Caco-2 (cell line): ENCODE data around the gene ISM1. TPM values are rescaled to one million over a fixed set of nuclear protein-coding genes. Genes with fewer than 3 reads are reported as not detected.
A peak's percentile ranks its signal among the peaks of the same experiment; 100 is the strongest.

Experiments
- BruUV-seq: library from RNA; stranded (reverse); fragments of 400-500 nt; replicated peaks from 2 replicates; lab custom pipeline; 2021; lab: Mats Ljungman, UMichigan
- CTCF ChIA-PET: fragments of 300-600 bp; sonication (Branson Sonifier 250); formaldehyde crosslinking; loops from one replicate; lab custom pipeline; 2022; ENCODE audit warnings: antibody characterized with exemption; lab: Charles Lee
- POLR2A ChIA-PET: fragments of 300-600 bp; sonication (Branson Sonifier 250); formaldehyde crosslinking; loops from one replicate; lab custom pipeline; 2022; ENCODE audit warnings: antibody characterized with exemption; lab: Charles Lee
- DNase-seq, 2 experiments: peaks; one replicate each; pipeline versions ENCODE4 v3.0.0 to v3.0.0-alpha.2; 2020 to 2022
- H3K27me3 ChIP-seq: replicated peaks from 2 replicates; pipeline ENCODE4 v1.6.0; 2011; ENCODE audit warnings: low read length; ENCODE audit not compliant: control insufficient read depth, insufficient read depth
- H3K36me3 ChIP-seq: 2 replicates; pipeline ENCODE4 v1.5.1; 2011; ENCODE audit warnings: low read length; ENCODE audit not compliant: control insufficient read depth, insufficient read depth
- H3K4me1 ChIP-seq: fragments of 250-450 bp; sonication (Bioruptor Pico); 2 replicates; pipeline ENCODE4 v1.5.1; 2020; ENCODE audit warnings: mild to moderate bottlenecking
- H3K4me3 ChIP-seq: 2 replicates; pipeline ENCODE4 v1.5.1; 2011; ENCODE audit warnings: low read depth, mild to moderate bottlenecking, control low read depth, low read length
- H3K9me3 ChIP-seq: fragments of 250-450 bp; sonication (Bioruptor Pico); 2 replicates; pipeline ENCODE4 v1.5.1; 2020; ENCODE audit warnings: mild to moderate bottlenecking, moderate library complexity
- H3K27ac Mint-ChIP-seq: one replicate; pipeline ENCODE4 v1.8.0; 2022; ENCODE audit warnings: mixed read lengths; ENCODE audit not compliant: unreplicated experiment
- H3K27me3 Mint-ChIP-seq: one replicate; pipeline ENCODE4 v1.8.0; 2022; ENCODE audit warnings: mixed read lengths; ENCODE audit not compliant: insufficient read depth, unreplicated experiment
- H3K36me3 Mint-ChIP-seq: one replicate; pipeline ENCODE4 v1.8.0; 2022; ENCODE audit warnings: mild to moderate bottlenecking, mixed read lengths; ENCODE audit not compliant: insufficient read depth, unreplicated experiment
- H3K4me1 Mint-ChIP-seq: one replicate; pipeline ENCODE4 v1.8.0; 2022; ENCODE audit warnings: low read depth, mixed read lengths; ENCODE audit not compliant: unreplicated experiment
- H3K4me3 Mint-ChIP-seq: one replicate; pipeline ENCODE4 v1.8.0; 2022; ENCODE audit warnings: mild to moderate bottlenecking, moderate library complexity, mixed read lengths; ENCODE audit not compliant: unreplicated experiment
- H3K9me3 Mint-ChIP-seq: one replicate; pipeline ENCODE4 v1.8.0; 2022; ENCODE audit warnings: mixed read lengths; ENCODE audit not compliant: unreplicated experiment
- intact Hi-C: fragments of 100-400 bp; cut with micrococcal nuclease; formaldehyde crosslinking; loops from one replicate; pipeline ENCODE4 v1.10.0; 2022; ENCODE audit not compliant: unreplicated experiment
- total RNA-seq: library from RNA; stranded (reverse); gene quantifications from 2 replicates; pipeline ENCODE4 v1.2.3, GENCODE V29; 2022
- TF ChIP-seq, protein P1 (sequence below), 2 experiments: fragments of 200-600 bp in 1 of 2; IDR thresholded peaks; 1 replicate in 1 of 2; 2 replicates in 1 of 2; pipeline versions ENCODE4 v1.5.1 to v1.8.0; 2011 to 2022; ENCODE audit warnings: antibody characterized with exemption in 1 of 2, control low read depth in 1 of 2, inconsistent platforms in 1 of 2, low read depth in 1 of 2, low read length in 1 of 2, mild to moderate bottlenecking in 1 of 2, moderate library complexity in 1 of 2; ENCODE audit not compliant: insufficient read depth in 1 of 2, severe bottlenecking in 1 of 2, unreplicated experiment in 1 of 2

ISM1 gene
- total RNA-seq, 1 experiment from 2014 or later: 1.8 TPM

- DNase-seq: no peak
- no peak overlapping the region for H3K4me3 Mint-ChIP-seq
- H3K9me3 ChIP-seq: peaks cover 6% of the 10 kb centered on the region; the same call in 1 of the 2 replicates
- no peaks in the 10 kb centered on the region for H3K27me3 ChIP-seq
- intact Hi-C loops: no loop called here
- no peaks in the 10 kb centered on the region for H3K36me3 ChIP-seq
- no peak overlapping the region for H3K27ac Mint-ChIP-seq
- peaks cover 23% of the 10 kb centered on the region for H3K4me1 ChIP-seq
- ChIA-PET CTCF (no interaction called here), POLR2A (no interaction called here)
- no TSS peak for BruUV-seq
- no peaks in the 10 kb centered on the region for H3K9me3 Mint-ChIP-seq
- no peak overlapping the region for H3K4me3 ChIP-seq
- H3K4me1 Mint-ChIP-seq: peaks cover 21% of the 10 kb centered on the region
- H3K36me3 Mint-ChIP-seq: peaks cover 12% of the 10 kb centered on the region
- H3K27me3 Mint-ChIP-seq: no peaks in the 10 kb centered on the region
- TF ChIP-seq, protein P1, sequence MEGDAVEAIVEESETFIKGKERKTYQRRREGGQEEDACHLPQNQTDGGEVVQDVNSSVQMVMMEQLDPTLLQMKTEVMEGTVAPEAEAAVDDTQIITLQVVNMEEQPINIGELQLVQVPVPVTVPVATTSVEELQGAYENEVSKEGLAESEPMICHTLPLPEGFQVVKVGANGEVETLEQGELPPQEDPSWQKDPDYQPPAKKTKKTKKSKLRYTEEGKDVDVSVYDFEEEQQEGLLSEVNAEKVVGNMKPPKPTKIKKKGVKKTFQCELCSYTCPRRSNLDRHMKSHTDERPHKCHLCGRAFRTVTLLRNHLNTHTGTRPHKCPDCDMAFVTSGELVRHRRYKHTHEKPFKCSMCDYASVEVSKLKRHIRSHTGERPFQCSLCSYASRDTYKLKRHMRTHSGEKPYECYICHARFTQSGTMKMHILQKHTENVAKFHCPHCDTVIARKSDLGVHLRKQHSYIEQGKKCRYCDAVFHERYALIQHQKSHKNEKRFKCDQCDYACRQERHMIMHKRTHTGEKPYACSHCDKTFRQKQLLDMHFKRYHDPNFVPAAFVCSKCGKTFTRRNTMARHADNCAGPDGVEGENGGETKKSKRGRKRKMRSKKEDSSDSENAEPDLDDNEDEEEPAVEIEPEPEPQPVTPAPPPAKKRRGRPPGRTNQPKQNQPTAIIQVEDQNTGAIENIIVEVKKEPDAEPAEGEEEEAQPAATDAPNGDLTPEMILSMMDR (IDR thresholded peaks at IDR 0.05; ENCODE audit: insufficient read depth in 1 of 2, low read depth in 1 of 2, low read length in 1 of 2, severe bottlenecking in 1 of 2, unreplicated experiment in 1 of 2): no peak
These were observed 86.6 kb downstream of the ISM1 start for GRCh38 chr20:13307562-13308163.

DNA sequence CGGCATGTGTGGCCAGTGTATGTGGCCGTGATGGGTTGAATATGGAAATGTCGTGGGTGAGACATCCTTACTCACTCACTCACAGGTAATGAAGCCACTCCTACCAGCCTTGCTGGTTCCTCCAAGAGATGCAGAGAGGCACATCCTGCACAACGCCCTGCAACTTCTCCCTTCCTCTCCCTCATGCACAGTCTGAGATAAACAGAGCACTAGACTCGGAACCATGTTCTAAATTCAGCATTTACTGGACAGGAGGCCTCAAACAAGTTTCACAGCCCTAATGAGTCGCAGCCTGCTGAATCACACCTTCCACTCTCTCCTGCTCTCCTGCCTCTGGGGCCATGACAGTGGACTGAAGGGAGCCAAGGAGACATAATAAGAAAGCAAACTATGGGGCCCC is 91.2 kb downstream of the ISM1 start:
- intact Hi-C loops: no loop called here
- peaks cover 39% of the 10 kb centered on the region for H3K4me1 Mint-ChIP-seq
- POLR2A ChIA-PET: no interaction called here
- H3K27me3 Mint-ChIP-seq: no peaks in the 10 kb centered on the region
- no peak overlapping the region for H3K4me3 Mint-ChIP-seq
- CTCF ChIA-PET: interaction anchor here (1.2 kb wide), 1 partner anchor 9 kb away, joined by 5 read pairs; no protein-coding TSS in a partner anchor
- H3K36me3 ChIP-seq: no peaks in the 10 kb centered on the region
- TF ChIP-seq, protein P1 (IDR thresholded peaks at IDR 0.05; ENCODE audit: insufficient read depth in 1 of 2, low read depth in 1 of 2, low read length in 1 of 2, severe bottlenecking in 1 of 2, unreplicated experiment in 1 of 2): no peak
- H3K36me3 Mint-ChIP-seq: no peaks in the 10 kb centered on the region
- 0 out of 2 replicates have a peak, but pooled peaks cover 4% of the 10 kb centered on the region for H3K9me3 ChIP-seq
- H3K27me3 ChIP-seq: no peaks in the 10 kb centered on the region
- DNase-seq: no peak
- BruUV-seq: no TSS peak
- no peak overlapping the region for H3K27ac Mint-ChIP-seq
- peaks cover 24% of the 10 kb centered on the region for H3K4me1 ChIP-seq
- no peak overlapping the region for H3K4me3 ChIP-seq
- peaks cover 25% of the 10 kb centered on the region for H3K9me3 Mint-ChIP-seq

DNA sequence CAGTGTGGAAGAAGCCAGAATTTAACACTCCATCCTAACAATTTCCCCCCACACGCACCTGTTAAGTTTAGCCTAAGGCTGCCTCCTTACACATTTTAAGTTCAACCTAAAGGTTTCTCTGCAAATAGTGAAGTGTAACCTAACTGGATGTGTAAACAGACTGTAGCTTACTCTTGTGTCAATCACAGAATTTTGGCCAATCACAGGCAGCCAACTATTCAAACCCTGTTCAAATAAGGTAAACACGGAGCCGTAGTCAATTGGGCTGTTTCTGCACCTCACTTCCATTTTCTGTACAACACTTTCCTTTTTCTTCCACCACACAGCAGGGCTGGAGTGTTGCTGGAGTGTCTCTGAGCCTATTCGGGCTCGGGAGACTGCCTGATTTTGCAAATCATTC is 92.1 kb downstream of the ISM1 start:
- Histone ChIP-seq H3K36me3 (no peaks in the 10 kb centered on the region), H3K4me3 (no peak overlapping the region), H3K4me1 (peaks cover 24% of the 10 kb centered on the region), H3K9me3 (0 out of 2 replicates have a peak, but pooled peaks cover 4% of the 10 kb centered on the region), H3K27me3 (no peaks in the 10 kb centered on the region)
- Mint-ChIP-seq H3K27ac (peak overlapping the region; percentile 33), H3K27me3 (no peaks in the 10 kb centered on the region), H3K4me1 (peaks cover 39% of the 10 kb centered on the region), H3K9me3 (peaks cover 31% of the 10 kb centered on the region), H3K4me3 (no peak overlapping the region), H3K36me3 (no peaks in the 10 kb centered on the region)
- ChIA-PET POLR2A (interaction anchor here (0.6 kb wide), 1 partner anchor 378 kb away, joined by 3 read pairs; no protein-coding TSS in a partner anchor), CTCF (interaction anchor here (1.2 kb wide), 1 partner anchor 10 kb away, joined by 5 read pairs; no protein-coding TSS in a partner anchor)
- no peak for DNase-seq
- BruUV-seq: no TSS peak
- TF ChIP-seq, protein P1 (IDR thresholded peaks at IDR 0.05; ENCODE audit: insufficient read depth in 1 of 2, low read depth in 1 of 2, low read length in 1 of 2, severe bottlenecking in 1 of 2, unreplicated experiment in 1 of 2): no peak
- intact Hi-C loops: no loop called here
